Mucosa of stomach (tissue), 1 donor: ENCODE measurements around the gene PTAR1.

ENCODE experiments used
- H3K27me3 ChIP-seq: one replicate; pipeline ENCODE4 v1.7.0; 2013; ENCODE audit warnings: mild to moderate bottlenecking, low read length; ENCODE audit not compliant: control insufficient read depth, insufficient read depth
- H3K36me3 ChIP-seq: one replicate; pipeline ENCODE4 v1.7.0; 2013; ENCODE audit warnings: low read length; ENCODE audit not compliant: control insufficient read depth, insufficient read depth
- H3K4me1 ChIP-seq: one replicate; pipeline ENCODE4 v1.7.0; 2013; ENCODE audit warnings: mild to moderate bottlenecking, low read length; ENCODE audit not compliant: control insufficient read depth, insufficient read depth
- H3K4me3 ChIP-seq: one replicate; pipeline ENCODE4 v1.7.0; 2013; ENCODE audit warnings: low read length
- H3K9ac ChIP-seq: one replicate; pipeline ENCODE4 v1.7.0; 2013; ENCODE audit warnings: mild to moderate bottlenecking, low read length, moderate library complexity
- H3K9me3 ChIP-seq: one replicate; pipeline ENCODE4 v1.7.0; 2013; ENCODE audit warnings: mild to moderate bottlenecking, low read length, moderate library complexity; ENCODE audit not compliant: control insufficient read depth
- donor health status: Pancreatic carcinoma.

PTAR1 gene

DNA sequence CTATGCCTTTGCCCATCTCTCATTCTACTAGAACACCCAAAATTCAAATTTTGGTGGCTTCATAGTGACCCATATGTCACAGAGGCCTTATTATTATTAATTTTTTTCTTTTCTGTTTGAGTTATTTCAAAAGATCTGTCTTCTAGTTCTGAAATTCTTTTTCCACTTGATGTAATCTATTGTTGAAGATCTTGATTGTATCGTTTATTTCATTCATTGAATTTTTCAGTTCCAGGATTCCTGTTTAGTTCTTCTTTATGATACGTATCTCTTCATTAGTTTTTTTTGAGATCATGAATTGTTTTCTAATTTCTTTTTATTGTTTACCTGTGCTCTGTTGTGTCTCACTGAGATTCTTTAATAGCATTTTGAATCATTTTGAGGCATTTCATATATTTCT, 63.0 kb downstream of the PTAR1 start:
- no peaks in the 10 kb centered on the region for H3K36me3 ChIP-seq

DNA sequence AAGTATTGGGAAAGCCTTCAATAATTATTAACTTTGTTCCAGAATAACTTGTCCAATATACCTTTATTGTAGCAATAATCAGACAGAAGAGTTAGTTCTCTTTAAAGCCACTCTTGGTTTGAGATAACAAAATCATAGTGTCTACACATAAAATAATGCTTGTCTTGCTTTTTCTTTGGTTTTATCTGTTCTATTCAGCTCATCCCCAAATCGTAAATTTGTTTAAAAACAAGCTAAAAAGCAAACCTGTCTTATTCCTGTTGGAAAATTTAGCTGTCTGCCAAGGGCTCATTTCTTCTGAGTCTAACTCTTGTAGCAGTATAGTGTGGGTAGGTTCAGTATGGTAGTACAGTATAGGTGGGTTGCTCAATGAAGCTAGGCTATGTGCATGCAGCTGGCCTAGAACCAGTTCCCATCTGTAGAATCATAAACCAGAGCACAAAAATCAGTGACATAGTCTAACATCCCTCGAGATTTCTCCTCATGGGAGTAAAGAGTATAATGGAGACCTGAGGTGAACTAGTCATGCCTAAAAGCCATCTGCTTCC, 69.7 kb downstream of the PTAR1 start:
- H3K27me3 ChIP-seq: no peaks in the 10 kb centered on the region
- no peaks in the 10 kb centered on the region for H3K4me1 ChIP-seq
- H3K36me3 ChIP-seq: no peaks in the 10 kb centered on the region
- no peak overlapping the region for H3K4me3 ChIP-seq
- H3K9me3 ChIP-seq: no peaks in the 10 kb centered on the region
- no peak overlapping the region for H3K9ac ChIP-seq

More for the DNA sequence above, 63.0 kb downstream of the PTAR1 start:
- Histone ChIP-seq H3K9me3 (no peaks in the 10 kb centered on the region), H3K4me3 (no peak overlapping the region), H3K9ac (no peak overlapping the region), H3K27me3 (no peaks in the 10 kb centered on the region), H3K4me1 (no peaks in the 10 kb centered on the region)

DNA sequence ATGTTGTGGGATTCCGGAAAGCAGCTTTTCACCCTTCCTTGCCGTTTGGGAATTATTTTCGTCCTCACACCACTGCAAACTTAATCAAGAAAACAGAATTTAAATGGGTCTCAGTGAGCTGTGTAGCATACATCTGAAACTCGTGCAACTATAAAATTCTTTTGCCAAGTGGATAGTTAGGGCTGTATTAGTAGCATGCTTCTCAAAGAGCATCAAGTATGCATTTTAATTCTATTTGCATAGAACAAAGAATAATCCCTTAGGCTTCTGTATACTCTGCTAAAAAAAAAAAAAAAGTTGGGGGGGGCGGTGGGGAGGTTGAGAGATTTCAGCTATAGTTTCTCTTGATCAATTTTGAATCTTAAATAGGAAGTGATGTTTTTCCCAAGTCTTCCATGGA, 75.9 kb downstream of the PTAR1 start:
- Histone ChIP-seq H3K27me3 (no peaks in the 10 kb centered on the region), H3K4me1 (no peaks in the 10 kb centered on the region), H3K9me3 (no peaks in the 10 kb centered on the region), H3K4me3 (no peak overlapping the region), H3K9ac (no peak overlapping the region), H3K36me3 (no peaks in the 10 kb centered on the region)

DNA sequence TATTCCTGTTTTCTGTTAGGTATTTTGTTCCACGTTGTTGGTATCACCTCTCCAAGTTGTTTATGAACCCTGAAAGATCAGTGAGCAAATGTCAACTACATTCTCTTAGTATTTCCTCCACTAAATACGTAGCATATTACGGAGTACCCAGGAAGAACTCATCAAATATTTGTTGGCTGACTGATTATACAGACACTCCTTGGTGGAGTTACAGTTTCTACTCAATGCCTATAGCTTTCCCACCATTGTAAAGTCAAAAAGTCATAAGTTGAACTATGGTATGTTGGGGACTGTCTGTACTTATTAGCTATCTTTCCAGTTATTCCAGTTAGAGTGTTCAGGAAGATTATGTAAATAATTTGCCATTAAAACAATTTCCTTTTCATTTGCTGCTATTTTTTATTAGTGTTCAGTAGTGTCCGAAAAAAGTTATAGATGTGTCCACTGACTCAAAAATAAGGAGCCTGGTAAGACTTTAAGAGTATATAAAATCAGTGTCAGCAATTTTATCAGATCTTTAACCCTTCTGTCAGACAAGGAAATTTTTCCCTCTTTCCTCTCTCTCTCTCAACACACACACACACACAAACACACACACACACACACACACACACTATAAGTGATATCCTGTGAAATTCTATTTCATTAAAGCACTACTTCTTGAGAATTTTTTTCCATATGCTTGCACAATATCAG, 80.8 kb downstream of the PTAR1 start:
- H3K4me3 ChIP-seq: no peak overlapping the region
- H3K9me3 ChIP-seq: no peaks in the 10 kb centered on the region
- no peaks in the 10 kb centered on the region for H3K27me3 ChIP-seq
- H3K36me3 ChIP-seq: no peaks in the 10 kb centered on the region
- no peaks in the 10 kb centered on the region for H3K4me1 ChIP-seq
- no peak overlapping the region for H3K9ac ChIP-seq

DNA sequence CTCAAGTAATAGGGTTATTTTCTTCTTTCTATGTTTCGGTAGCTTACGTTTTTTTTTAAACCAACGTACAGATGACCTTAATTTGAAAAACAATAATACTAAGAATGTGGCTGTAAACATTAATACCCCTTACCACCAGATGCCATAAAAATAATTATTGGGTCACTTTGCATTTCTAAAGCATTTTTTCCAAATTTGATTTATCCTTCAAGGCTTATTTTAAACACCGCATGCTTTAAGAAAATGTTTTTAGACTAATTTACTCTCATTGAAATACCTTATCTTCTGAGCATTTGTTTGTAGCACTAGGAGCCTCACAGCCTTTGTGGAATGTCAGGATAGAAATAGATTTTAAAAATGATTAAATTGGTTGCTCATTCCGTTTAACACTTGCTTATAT, 81.9 kb downstream of the PTAR1 start:
- Histone ChIP-seq H3K9me3 (no peaks in the 10 kb centered on the region), H3K9ac (no peak overlapping the region), H3K4me3 (no peak overlapping the region), H3K27me3 (no peaks in the 10 kb centered on the region), H3K36me3 (no peaks in the 10 kb centered on the region), H3K4me1 (peaks cover 4% of the 10 kb centered on the region)

DNA sequence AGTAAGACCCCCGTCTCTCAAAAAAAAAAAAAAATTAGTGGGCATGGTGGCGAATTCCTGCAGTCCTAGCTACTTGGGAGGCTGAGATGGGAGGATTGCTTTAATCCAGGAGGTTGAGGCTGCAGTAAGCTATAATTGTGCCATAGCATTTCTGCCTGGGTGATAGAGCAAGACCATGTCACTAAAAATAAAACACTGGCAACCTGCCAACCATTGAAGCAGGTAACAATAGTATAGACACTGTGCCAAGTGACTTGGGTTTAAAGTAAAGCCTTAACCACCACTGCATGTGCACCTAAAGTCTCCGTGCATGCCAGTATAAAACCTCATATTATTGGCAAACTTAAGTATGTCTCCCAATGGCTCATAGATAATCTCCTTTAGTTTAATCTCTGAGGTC, 84.2 kb downstream of the PTAR1 start:
- Histone ChIP-seq H3K36me3 (no peaks in the 10 kb centered on the region), H3K9me3 (no peaks in the 10 kb centered on the region), H3K27me3 (peaks cover 13% of the 10 kb centered on the region), H3K4me3 (no peak overlapping the region), H3K9ac (no peak overlapping the region), H3K4me1 (peaks cover 7% of the 10 kb centered on the region)

DNA sequence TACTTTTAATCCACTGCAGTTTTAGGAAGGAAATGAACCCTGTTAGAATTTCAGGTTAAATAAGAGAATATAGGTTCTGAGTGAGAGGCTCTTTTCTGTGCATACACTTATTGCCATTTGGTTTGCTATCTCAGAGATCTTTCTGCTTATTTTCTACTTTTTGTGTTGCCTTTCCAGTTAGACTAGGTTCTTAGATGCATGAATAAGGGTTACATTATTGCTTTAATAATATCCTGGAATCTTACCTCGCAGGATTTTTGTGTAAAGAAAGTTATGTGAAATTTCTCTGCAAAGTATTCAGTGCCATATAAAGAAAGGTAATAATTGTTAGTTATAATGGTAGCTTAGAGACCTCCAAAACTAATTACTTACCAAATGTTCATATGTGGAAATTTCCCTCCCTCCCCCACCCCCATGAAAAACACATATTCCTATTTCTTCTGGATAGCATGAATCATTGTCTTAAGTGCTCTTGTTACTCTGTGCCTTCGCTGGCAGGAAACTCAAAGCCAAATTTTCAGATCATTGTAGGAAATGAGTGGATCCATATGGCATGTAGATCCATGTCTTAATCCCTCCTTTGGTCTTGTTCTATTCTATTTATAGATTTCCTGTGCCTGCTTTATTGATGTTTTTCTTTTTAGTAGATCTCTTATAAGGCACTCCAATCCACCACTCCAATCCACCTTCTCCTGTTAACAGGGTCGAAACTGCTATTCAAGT, 84.9 kb downstream of the PTAR1 start:
- no peaks in the 10 kb centered on the region for H3K9me3 ChIP-seq
- H3K27me3 ChIP-seq: peaks cover 16% of the 10 kb centered on the region
- peaks cover 7% of the 10 kb centered on the region for H3K4me1 ChIP-seq
- no peak overlapping the region for H3K4me3 ChIP-seq
- H3K36me3 ChIP-seq: no peaks in the 10 kb centered on the region
- H3K9ac ChIP-seq: no peak overlapping the region

DNA sequence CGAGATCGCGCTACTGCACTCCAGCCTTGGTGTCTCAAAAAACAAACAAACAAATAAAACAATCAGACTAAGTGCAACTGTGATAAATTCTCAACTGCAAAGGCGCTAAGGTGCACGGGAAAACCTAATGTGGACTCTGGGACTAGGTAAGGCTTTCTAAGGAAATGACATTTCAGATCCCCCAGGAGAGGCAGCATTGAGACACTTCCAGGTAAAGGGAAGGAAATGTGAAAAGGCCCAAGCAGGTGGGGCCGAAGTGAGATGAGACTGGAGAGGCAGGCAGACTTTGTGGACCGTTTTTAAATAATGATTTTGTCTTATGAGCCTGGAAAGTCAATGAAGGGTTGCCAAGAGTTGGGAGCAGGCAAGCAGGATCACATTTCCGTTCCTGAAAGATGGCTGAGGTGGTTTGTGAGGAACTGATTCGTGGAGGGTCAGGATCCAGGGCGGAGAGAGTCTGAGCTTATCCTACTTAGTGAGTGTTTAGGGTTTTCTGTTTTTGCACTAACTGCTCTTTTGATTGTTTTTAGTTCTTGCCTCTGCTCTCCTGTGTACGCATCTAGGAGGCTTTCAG, 85.6 kb downstream of the PTAR1 start:
- H3K4me1 ChIP-seq: peaks cover 7% of the 10 kb centered on the region
- no peaks in the 10 kb centered on the region for H3K9me3 ChIP-seq
- H3K9ac ChIP-seq: no peak overlapping the region
- H3K27me3 ChIP-seq: peaks cover 17% of the 10 kb centered on the region
- no peaks in the 10 kb centered on the region for H3K36me3 ChIP-seq
- H3K4me3 ChIP-seq: no peak overlapping the region

DNA sequence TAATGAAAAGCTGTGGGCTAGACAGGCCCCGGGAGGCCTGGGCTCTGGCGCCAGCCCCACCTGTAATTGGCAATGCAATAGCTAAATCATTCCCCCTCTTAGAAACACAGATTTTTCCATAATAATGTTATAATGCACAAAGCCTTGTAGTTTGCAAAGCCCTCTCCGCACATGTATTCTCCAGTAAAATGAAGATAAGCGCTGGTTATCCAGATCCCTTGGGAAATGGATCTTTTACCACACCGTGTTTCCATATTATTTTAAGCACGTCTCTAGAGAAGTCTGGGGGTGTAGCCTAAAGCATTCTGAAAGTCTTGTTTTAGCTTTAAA, 86.5 kb downstream of the PTAR1 start:
- peak overlapping the region; percentile 43 for H3K4me3 ChIP-seq
- peaks cover 7% of the 10 kb centered on the region for H3K4me1 ChIP-seq
- no peaks in the 10 kb centered on the region for H3K36me3 ChIP-seq
- H3K9me3 ChIP-seq: no peaks in the 10 kb centered on the region
- H3K27me3 ChIP-seq: peaks cover 23% of the 10 kb centered on the region
- peak overlapping the region; percentile 58 for H3K9ac ChIP-seq

DNA sequence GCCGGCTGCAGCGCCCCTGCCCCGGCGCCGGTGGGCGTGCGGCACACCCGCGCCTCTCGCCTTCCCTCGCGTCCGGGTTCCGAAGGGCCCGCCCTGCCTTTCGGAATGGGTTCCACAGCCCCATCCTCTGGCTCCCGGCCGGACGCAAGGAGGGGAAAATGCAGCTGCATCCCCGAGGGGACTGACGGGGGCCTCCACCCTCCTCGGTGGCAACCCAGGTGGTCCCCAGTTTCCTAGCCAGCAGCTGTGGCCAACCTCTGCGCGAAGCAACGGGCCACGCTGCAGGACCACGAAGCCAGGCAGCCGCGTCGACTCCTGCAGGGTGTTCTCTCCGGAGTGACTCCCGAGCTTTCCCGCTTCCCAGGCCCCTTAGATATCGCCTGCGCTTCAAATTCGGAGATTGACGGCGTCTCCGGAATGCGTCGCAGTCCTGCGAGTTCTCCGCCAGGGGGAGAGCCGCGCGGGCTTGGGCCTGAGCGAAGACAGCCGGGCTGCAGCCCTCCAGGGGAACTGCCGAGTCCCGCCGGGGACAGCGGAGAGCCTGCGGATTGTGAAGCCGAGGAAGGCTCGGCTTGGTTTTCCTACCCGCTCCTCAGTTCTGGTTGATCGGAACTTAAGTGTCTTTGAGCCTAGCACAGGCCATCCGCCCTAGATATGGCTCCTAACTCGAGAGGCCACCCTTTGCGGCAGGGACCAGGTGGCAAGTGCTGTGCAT, 87.1 kb downstream of the PTAR1 start:
- H3K9me3 ChIP-seq: no peaks in the 10 kb centered on the region
- peaks cover 7% of the 10 kb centered on the region for H3K4me1 ChIP-seq
- peak overlapping the region; percentile 43 for H3K4me3 ChIP-seq
- no peaks in the 10 kb centered on the region for H3K36me3 ChIP-seq
- peaks cover 26% of the 10 kb centered on the region for H3K27me3 ChIP-seq
- H3K9ac ChIP-seq: peak overlapping the region; percentile 58

DNA sequence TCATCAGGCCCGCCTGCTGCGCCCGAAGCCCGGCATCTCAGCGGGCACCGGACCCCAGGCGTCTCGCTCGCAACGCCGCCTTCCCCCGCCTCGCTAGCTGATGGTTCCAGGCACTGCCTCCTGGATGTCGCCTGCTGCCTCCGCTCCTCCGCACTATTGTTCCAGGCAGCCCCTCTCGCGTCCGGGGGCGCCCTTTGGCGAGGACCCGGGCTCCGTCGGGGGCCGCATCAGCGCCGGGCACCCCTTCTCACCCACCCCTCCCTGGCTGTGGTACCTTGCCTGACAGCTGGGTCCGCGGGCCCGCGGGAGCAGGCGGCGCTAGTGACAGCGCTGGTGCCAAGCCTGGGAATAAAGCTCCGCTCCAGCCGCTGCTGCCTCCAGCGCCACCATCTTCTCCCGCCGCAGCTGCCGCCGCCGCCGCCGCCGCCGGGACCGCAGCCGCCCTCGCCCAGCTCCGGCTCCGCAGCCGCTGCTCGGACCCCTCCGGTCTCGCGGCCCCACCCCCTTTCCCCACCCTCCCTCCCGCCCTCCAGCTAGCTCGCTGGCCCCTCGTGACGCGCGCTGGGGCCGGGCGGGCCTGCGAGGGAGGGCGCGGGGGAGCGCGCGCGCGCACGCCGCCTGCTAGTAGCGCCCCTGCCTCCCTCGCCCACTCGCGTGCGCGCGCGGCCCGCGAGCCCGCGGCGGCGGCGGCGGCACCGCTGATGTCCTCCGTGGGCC, 87.8 kb downstream of the PTAR1 start, which contains the start of gene APBA1:
Gene APBA1, minus strand, starts transcription at position 493 of the 717 bp plus-strand sequence.
- Histone ChIP-seq H3K36me3 (no peaks in the 10 kb centered on the region), H3K4me1 (peaks cover 7% of the 10 kb centered on the region), H3K9me3 (no peaks in the 10 kb centered on the region), H3K9ac (peak within 1 kb of the TSS; percentile 58), H3K27me3 (peaks cover 26% of the 10 kb centered on the region), H3K4me3 (peak within 1 kb of the TSS; percentile 43)
